Measurements from ENCODE around the gene CADM1. TPM values are rescaled to one million over a fixed set of nuclear protein-coding genes. Genes with fewer than 3 reads are reported as not detected.

The CADM1 gene

DNA sequence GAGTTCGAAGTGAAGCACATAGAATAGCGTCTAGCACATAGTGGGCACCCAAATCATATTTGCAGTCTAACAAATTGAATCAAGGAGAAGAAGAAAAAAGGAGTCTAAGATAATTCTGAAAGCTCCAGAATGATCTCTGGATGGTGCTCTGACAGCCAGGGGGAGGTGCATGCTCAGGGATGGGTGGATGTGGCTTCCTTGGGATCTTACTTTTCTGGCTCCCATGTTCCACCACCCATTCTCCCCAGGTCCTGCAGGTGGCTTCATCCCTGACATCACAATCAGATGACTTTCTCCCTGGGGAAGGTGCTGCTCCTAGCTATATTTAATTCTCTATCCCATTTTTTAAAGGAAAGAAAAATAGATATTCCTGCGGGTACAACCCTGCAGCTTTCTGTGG is 381.9 kb downstream of the CADM1 start:
- H3K4me3 ChIP-seq (ENCODE audit: low read length in 2 of 2), result no peak overlapping the region
- peaks cover 0 to 3% of the 10 kb centered on the region in 2 donors for H3K9me3 ChIP-seq (replicated peaks in 1 of 2; ENCODE audit: control insufficient read depth in 2 of 2, insufficient read depth in 1 of 2, low read depth in 1 of 2, low read length in 2 of 2)
- no peak overlapping the region for H2BK12ac ChIP-seq (ENCODE audit: low read length)
- H2BK15ac ChIP-seq (ENCODE audit: low read length), result no peak overlapping the region
- WGBS, 2 donors (ENCODE audit: extremely low coverage in 2 of 2, insufficient read length in 2 of 2, insufficient replicate concordance in 1 of 2), result no CpG with 5 or more reads among the region's 3 CpGs
- no peak overlapping the region for H3K4ac ChIP-seq (ENCODE audit: low read length)
- no peak overlapping the region for H3K18ac ChIP-seq (ENCODE audit: low read length)
- no peak overlapping the region for H3K27ac ChIP-seq (replicated peaks; ENCODE audit: low read length)
- H3K36me3 ChIP-seq (replicated peaks in 1 of 2; ENCODE audit: control insufficient read depth in 2 of 2, insufficient read depth in 2 of 2, low read length in 2 of 2), result no peaks in the 10 kb centered on the region
- H3K23ac ChIP-seq (ENCODE audit: low read depth, low read length, poor library complexity), result no peak overlapping the region
- H4K91ac ChIP-seq (ENCODE audit: low read depth, low read length, poor library complexity), result no peak overlapping the region
- no peak overlapping the region for H2AFZ ChIP-seq (ENCODE audit: low read length)
- no peak overlapping the region for H3K4me2 ChIP-seq (ENCODE audit: insufficient read depth, low read length, poor library complexity, severe bottlenecking)
- H2AK5ac ChIP-seq (ENCODE audit: low read depth, low read length), result no peak overlapping the region
- H3K79me1 ChIP-seq (ENCODE audit: low read depth, low read length), result no peaks in the 10 kb centered on the region
- no peak overlapping the region for H2BK120ac ChIP-seq (ENCODE audit: low read depth, low read length)
- H3K4me1 ChIP-seq (ENCODE audit: control insufficient read depth in 2 of 2, insufficient read depth in 1 of 2, low read depth in 1 of 2, low read length in 2 of 2), result peaks cover 3 to 6% of the 10 kb centered on the region in 2 donors
- no peak overlapping the region for H2BK5ac ChIP-seq (ENCODE audit: low read length)
- no peak overlapping the region for H4K8ac ChIP-seq (ENCODE audit: low read depth, low read length)
- no peak overlapping the region for H3K9ac ChIP-seq (ENCODE audit: low read depth, low read length, poor library complexity)
- no peak for DNase-seq (ENCODE audit: low spot score)
- H3K27me3 ChIP-seq (ENCODE audit: control insufficient read depth in 3 of 3, insufficient read depth in 3 of 3, low read depth in 1 of 3, low read length in 3 of 3), result peaks cover 0 to 79% (median 0%) of the 10 kb centered on the region in 3 experiments
- H3K14ac ChIP-seq (ENCODE audit: low read length), result no peak overlapping the region

Small RNA genes within 50 kb of the gene (small RNA-seq; reads per million reads assigned to genes)
- not detected for gene RF01293 (ENCODE audit: insufficient read depth)

Data from neuronal stem cell (in vitro differentiated cells).